ENCODE data around the gene CHPT1.

DNA sequence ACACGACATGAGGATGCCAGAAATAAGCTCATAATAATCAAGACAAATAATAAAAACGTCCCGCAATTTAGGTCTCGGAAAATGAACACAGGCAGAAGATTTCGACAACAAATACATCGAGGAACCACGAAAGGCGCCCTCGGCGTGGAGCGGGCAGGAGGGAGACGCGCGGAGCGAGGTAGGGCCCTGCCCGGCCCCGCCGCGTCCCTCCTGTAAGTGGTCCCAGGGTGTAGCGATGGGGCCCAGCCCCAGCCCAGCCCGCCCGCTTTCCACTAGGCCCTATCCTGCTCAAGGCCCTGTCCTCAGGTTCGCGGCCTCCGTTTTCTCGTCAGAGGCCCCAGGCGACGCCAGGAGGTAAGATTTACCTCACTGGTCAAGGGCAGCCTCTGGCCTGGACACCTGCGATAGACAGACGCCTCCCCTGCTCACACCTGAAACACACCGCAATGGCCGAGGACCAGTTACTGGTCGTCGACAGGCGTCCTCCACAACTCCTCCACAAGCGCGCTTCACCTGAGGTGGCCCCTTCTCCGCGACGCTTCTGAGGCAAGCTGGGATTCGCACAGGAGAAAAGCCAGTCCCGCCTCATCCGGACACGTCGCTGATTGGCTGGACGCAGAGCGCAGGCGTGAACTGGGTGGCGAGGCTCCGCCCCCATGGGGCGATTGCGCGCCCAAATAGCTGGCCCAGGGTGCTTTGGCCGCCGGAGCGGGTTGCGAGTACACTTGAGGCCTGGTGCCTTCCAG is 41.7 kb downstream of the CHPT1 start, which contains the start of gene SYCP3:
- TF ChIP-seq, protein P1, sequence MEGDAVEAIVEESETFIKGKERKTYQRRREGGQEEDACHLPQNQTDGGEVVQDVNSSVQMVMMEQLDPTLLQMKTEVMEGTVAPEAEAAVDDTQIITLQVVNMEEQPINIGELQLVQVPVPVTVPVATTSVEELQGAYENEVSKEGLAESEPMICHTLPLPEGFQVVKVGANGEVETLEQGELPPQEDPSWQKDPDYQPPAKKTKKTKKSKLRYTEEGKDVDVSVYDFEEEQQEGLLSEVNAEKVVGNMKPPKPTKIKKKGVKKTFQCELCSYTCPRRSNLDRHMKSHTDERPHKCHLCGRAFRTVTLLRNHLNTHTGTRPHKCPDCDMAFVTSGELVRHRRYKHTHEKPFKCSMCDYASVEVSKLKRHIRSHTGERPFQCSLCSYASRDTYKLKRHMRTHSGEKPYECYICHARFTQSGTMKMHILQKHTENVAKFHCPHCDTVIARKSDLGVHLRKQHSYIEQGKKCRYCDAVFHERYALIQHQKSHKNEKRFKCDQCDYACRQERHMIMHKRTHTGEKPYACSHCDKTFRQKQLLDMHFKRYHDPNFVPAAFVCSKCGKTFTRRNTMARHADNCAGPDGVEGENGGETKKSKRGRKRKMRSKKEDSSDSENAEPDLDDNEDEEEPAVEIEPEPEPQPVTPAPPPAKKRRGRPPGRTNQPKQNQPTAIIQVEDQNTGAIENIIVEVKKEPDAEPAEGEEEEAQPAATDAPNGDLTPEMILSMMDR (IDR thresholded peaks at IDR 0.05; ENCODE audit: borderline replicate concordance, extremely low read depth, low read length, poor library complexity, severe bottlenecking) = no peak
- TF ChIP-seq EZH2 (IDR thresholded peaks at IDR 0.05; ENCODE audit: borderline replicate concordance, low read depth, low read length, severe bottlenecking) = no peak

All from DND-41 (cell line).